ENCODE measurements around the gene DNASE2B. TPM values are rescaled to one million over a fixed set of nuclear protein-coding genes. Genes with fewer than 3 reads are reported as not detected.

The DNASE2B gene
- total and polyA plus RNA-seq, 2 experiments from 2014 or later: not detected

DNA sequence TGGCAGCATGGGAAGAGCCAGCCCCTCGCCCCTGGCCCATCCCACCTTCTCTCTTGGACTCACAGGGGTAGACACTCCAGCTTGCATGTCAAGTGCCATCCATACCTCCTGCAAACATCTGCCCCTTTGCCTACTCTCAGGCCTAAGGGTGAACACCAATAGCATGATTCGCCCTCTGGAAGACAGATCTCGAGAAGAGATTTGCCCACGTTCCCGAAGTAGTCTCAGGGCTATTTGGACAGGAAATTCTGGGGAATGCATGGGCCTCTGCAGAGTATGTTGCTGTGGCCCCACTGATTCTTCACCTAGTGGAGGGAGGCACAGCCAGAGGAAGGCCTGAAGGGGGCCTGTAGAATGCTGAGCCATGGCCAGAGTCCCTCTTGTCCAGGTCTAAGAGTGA lies 29.8 kb upstream of the DNASE2B start:
- TF ChIP-seq CTCF (IDR thresholded peaks at IDR 0.05; ENCODE audit: low read depth, low read length): no peak
- no peaks in the 10 kb centered on the region for H3K9me3 ChIP-seq (ENCODE audit: low read depth)
- no peak overlapping the region for H3K4me3 ChIP-seq
- no peaks in the 10 kb centered on the region for H3K27me3 ChIP-seq
- H3K27ac ChIP-seq: no peak overlapping the region
- H3K4me1 ChIP-seq (ENCODE audit: low read depth): no peaks in the 10 kb centered on the region
- DNase-seq (ENCODE audit: low read depth in 1 of 2, low spot score in 1 of 2): no peak
- no peaks in the 10 kb centered on the region for H3K36me3 ChIP-seq

GRCh38 chr1:84370266-84370665 lies 28.0 kb upstream of the DNASE2B start:
- no peaks in the 10 kb centered on the region for H3K27me3 ChIP-seq
- no peak overlapping the region for H3K4me3 ChIP-seq
- H3K27ac ChIP-seq: no peak overlapping the region
- no peaks in the 10 kb centered on the region for H3K9me3 ChIP-seq (ENCODE audit: low read depth)
- DNase-seq (ENCODE audit: low read depth in 1 of 2, low spot score in 1 of 2): no peak
- no peaks in the 10 kb centered on the region for H3K36me3 ChIP-seq
- H3K4me1 ChIP-seq (ENCODE audit: low read depth): no peaks in the 10 kb centered on the region
- no peak for TF ChIP-seq CTCF (IDR thresholded peaks at IDR 0.05; ENCODE audit: low read depth, low read length)

DNA sequence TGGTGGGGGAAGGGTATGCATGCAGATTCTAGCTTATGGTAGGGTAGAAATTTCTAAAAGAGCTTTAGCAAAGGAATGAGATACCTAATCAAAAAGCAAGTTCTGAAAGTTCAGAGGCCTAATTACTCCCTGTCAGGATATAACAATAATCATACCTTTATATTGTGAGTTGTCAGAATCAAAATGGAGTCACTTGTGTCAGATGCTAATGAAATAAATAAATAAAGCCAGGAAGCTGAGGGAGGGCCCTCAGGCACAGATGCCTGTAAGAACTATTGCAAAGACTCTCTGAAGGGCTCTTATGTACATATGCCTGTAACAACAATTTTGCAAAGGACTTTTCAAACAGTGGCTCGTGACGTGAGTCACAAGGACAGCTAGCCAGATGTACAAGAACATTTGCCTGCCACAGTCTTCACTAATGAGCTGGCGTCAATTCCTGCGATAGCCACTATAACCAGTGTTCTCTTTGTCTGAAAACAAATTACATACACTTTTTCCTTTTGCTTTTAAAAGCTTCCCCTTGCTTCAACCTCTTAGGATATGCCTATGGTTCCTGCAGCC lies 27.4 kb upstream of the DNASE2B start:
- no peaks in the 10 kb centered on the region for H3K4me1 ChIP-seq (ENCODE audit: low read depth)
- H3K36me3 ChIP-seq: no peaks in the 10 kb centered on the region
- TF ChIP-seq CTCF (IDR thresholded peaks at IDR 0.05; ENCODE audit: low read depth, low read length): no peak
- no peak overlapping the region for H3K4me3 ChIP-seq
- peak in 1 of 2 donors; percentile 63 for DNase-seq (ENCODE audit: low read depth in 1 of 2, low spot score in 1 of 2)
- no peaks in the 10 kb centered on the region for H3K9me3 ChIP-seq (ENCODE audit: low read depth)
- no peak overlapping the region for H3K27ac ChIP-seq
- H3K27me3 ChIP-seq: no peaks in the 10 kb centered on the region

DNA sequence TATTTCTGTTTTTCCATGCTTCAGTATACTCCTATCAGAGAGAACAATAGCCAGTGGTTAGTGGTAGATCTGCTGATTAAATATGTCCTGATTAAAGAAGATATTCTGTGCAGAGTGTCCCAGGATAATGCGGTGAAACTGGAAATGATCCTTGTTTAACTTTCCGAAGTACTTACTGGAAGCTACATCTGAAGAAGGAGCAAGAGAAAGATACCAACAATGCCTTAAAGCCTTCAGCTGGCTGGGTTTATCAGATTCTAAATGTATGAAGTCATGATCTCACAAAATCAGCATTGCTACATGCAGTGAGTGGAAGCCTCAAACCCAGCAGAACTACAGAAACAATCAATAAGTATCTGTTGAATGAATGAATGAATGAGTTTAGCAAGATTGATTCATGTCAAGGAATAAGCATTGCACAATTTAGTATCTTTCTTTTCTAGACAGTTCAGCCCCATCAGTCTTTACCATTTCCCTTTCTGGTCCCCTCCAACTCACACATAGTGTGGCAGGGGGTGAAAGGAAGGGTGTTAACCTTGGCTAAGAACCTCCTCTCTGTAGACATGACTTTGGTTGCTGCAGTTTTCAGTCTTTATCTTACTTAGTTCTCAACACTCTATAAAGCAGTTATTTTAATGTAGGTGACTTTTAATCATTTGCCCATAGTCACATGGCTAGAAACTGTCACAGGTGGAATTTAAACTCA lies 24.7 kb upstream of the DNASE2B start:
- TF ChIP-seq CTCF (IDR thresholded peaks at IDR 0.05; ENCODE audit: low read depth, low read length): no peak
- Histone ChIP-seq H3K4me1 (ENCODE audit: low read depth) (no peaks in the 10 kb centered on the region), H3K27ac (no peak overlapping the region), H3K9me3 (ENCODE audit: low read depth) (no peaks in the 10 kb centered on the region), H3K4me3 (no peak overlapping the region), H3K36me3 (no peaks in the 10 kb centered on the region), H3K27me3 (no peaks in the 10 kb centered on the region)
- no peak for DNase-seq (ENCODE audit: low read depth in 1 of 2, low spot score in 1 of 2)

- H3K4me1 ChIP-seq (ENCODE audit: low read depth): no peaks in the 10 kb centered on the region
- H3K9me3 ChIP-seq (ENCODE audit: low read depth): no peaks in the 10 kb centered on the region
- H3K36me3 ChIP-seq: no peaks in the 10 kb centered on the region
- no peak overlapping the region for H3K27ac ChIP-seq
- H3K27me3 ChIP-seq: no peaks in the 10 kb centered on the region
- DNase-seq (ENCODE audit: low read depth in 1 of 2, low spot score in 1 of 2): peak in 1 of 2 donors; percentile 41
- no peak for TF ChIP-seq CTCF (IDR thresholded peaks at IDR 0.05; ENCODE audit: low read depth, low read length)
- no peak overlapping the region for H3K4me3 ChIP-seq
Measured at GRCh38 chr1:84374991-84375696, 23.1 kb upstream of the DNASE2B start.
